SK-N-SH treated with all-trans-retinoic acid at 6 μM for 48 hours (cell line): Measurements from ENCODE around the gene KCNMA1.
"Not testable (repeated sequence)": the region's sequence is repeated elsewhere in the genome, so short reads cannot be mapped to it uniquely, and the experiment has no call there.

Source experiments
- ATAC-seq: fragments of 200-7000 bp; cut with Tn5 transposase; 3 replicates; pipeline ENCODE4 v1.9.1; 2020; ENCODE audit warnings: mild to moderate bottlenecking, moderate library complexity
- ARNTL ChIP-seq: fragments of 450-650 bp; formaldehyde crosslinking; IDR thresholded peaks from 2 replicates; pipeline ENCODE4 v1.5.0; 2020; ENCODE audit warnings: low read depth, mild to moderate bottlenecking, moderate library complexity, borderline replicate concordance
- BACH2 ChIP-seq: fragments of 250-450 bp; sonication (Bioruptor Pico); IDR thresholded peaks from 2 replicates; pipeline ENCODE4 v1.9.0; 2021; ENCODE audit warnings: mild to moderate bottlenecking, borderline replicate concordance
- CSDC2 ChIP-seq: fragments of 250-450 bp; sonication (Bioruptor Pico); IDR thresholded peaks from 2 replicates; pipeline ENCODE4 v1.5.0; 2020; ENCODE audit warnings: mild to moderate bottlenecking, moderate library complexity
- ESRRG ChIP-seq: fragments of 250-450 bp; sonication (Bioruptor Pico); IDR thresholded peaks from 2 replicates; pipeline ENCODE4 v1.6.1; 2021; ENCODE audit warnings: mild to moderate bottlenecking
- GLIS3 ChIP-seq: fragments of 250-450 bp; sonication (Bioruptor Pico); IDR thresholded peaks from 2 replicates; pipeline ENCODE4 v1.5.0; 2020; ENCODE audit warnings: mild to moderate bottlenecking, moderate library complexity
- ISL1 ChIP-seq: fragments of 250-450 bp; sonication (Bioruptor Pico); IDR thresholded peaks from 2 replicates; pipeline ENCODE4 v2.1.2; 2022; ENCODE audit warnings: mild to moderate bottlenecking, moderate library complexity
- OSR1 ChIP-seq: fragments of 250-450 bp; sonication (Bioruptor Pico); IDR thresholded peaks from 2 replicates; pipeline ENCODE4 v1.8.0; 2022; ENCODE audit warnings: moderate library complexity, mild to moderate bottlenecking, inconsistent platforms
- PPARA ChIP-seq: fragments of 250-450 bp; sonication (Bioruptor Pico); IDR thresholded peaks from 2 replicates; pipeline ENCODE4 v1.5.0; 2020; ENCODE audit warnings: mild to moderate bottlenecking, borderline replicate concordance
- RARB ChIP-seq: fragments of 250-450 bp; sonication (Bioruptor Pico); IDR thresholded peaks from 2 replicates; pipeline ENCODE4 v1.8.0; 2021; ENCODE audit warnings: mild to moderate bottlenecking, moderate library complexity
- SNAI2 ChIP-seq: fragments of 250-450 bp; sonication (Bioruptor Pico); IDR thresholded peaks from 2 replicates; pipeline ENCODE4 v1.5.0; 2020; ENCODE audit warnings: mild to moderate bottlenecking, moderate library complexity
- TCF4 ChIP-seq: fragments of 250-450 bp; sonication (Bioruptor Pico); IDR thresholded peaks from 2 replicates; pipeline ENCODE4 v1.8.0; 2021; ENCODE audit warnings: mild to moderate bottlenecking, moderate library complexity, borderline replicate concordance
- TOX ChIP-seq: fragments of 250-450 bp; sonication (Bioruptor Pico); IDR thresholded peaks from 2 replicates; pipeline ENCODE4 v1.8.0; 2021; ENCODE audit warnings: mild to moderate bottlenecking, moderate library complexity, borderline replicate concordance
- ZC3H10 ChIP-seq: fragments of 250-450 bp; sonication (Bioruptor Pico); IDR thresholded peaks from 2 replicates; pipeline ENCODE4 v1.5.1; 2021; ENCODE audit warnings: mild to moderate bottlenecking, moderate library complexity
- ZFP3 ChIP-seq: fragments of 250-450 bp; sonication (Bioruptor Pico); IDR thresholded peaks from 2 replicates; pipeline ENCODE4 v1.5.0; 2020; ENCODE audit warnings: mild to moderate bottlenecking, moderate library complexity
- ZFP30 ChIP-seq: fragments of 450-650 bp; formaldehyde crosslinking; IDR thresholded peaks from 2 replicates; pipeline ENCODE4 v1.5.0; 2022; ENCODE audit warnings: mild to moderate bottlenecking, moderate library complexity
- ZNF565 ChIP-seq: fragments of 450-650 bp; formaldehyde crosslinking; conservative IDR thresholded peaks from 2 replicates; pipeline ENCODE4 v1.5.0; 2020; ENCODE audit warnings: low read depth, mild to moderate bottlenecking, moderate library complexity
- ZNF70 ChIP-seq: fragments of 450-650 bp; formaldehyde crosslinking; IDR thresholded peaks from 2 replicates; pipeline ENCODE4 v1.5.0; 2020; ENCODE audit warnings: mild to moderate bottlenecking, moderate library complexity
- ZNF8 ChIP-seq: fragments of 450-650 bp; formaldehyde crosslinking; IDR thresholded peaks from 2 replicates; pipeline ENCODE4 v1.5.0; 2020; ENCODE audit warnings: mild to moderate bottlenecking, moderate library complexity
- TF ChIP-seq, protein P1 (sequence below): fragments of 250-450 bp; sonication (Bioruptor Pico); IDR thresholded peaks from 2 replicates; pipeline ENCODE4 v1.5.0; 2020; ENCODE audit warnings: mild to moderate bottlenecking, moderate library complexity
- TF ChIP-seq, protein P2 (sequence below): fragments of 250-450 bp; sonication (Bioruptor Pico); IDR thresholded peaks from 2 replicates; pipeline ENCODE4 v1.5.1; 2021; ENCODE audit warnings: mild to moderate bottlenecking, moderate library complexity
- TF ChIP-seq, protein P3 (sequence below): fragments of 250-450 bp; sonication (Bioruptor Pico); IDR thresholded peaks from 2 replicates; pipeline ENCODE4 v1.8.0; 2021; ENCODE audit warnings: low read depth, mild to moderate bottlenecking, moderate library complexity, borderline replicate concordance
- TF ChIP-seq, protein P4 (sequence below): fragments of 250-450 bp; sonication (Bioruptor Pico); IDR thresholded peaks from 2 replicates; pipeline ENCODE4 v1.5.1; 2020; ENCODE audit warnings: low read depth, mild to moderate bottlenecking, moderate library complexity
- TF ChIP-seq, protein P5 (sequence below): fragments of 250-450 bp; sonication (Bioruptor Pico); IDR thresholded peaks from 2 replicates; pipeline ENCODE4 v1.8.0; 2020; ENCODE audit warnings: mild to moderate bottlenecking, moderate library complexity, borderline replicate concordance

The KCNMA1 gene

DNA sequence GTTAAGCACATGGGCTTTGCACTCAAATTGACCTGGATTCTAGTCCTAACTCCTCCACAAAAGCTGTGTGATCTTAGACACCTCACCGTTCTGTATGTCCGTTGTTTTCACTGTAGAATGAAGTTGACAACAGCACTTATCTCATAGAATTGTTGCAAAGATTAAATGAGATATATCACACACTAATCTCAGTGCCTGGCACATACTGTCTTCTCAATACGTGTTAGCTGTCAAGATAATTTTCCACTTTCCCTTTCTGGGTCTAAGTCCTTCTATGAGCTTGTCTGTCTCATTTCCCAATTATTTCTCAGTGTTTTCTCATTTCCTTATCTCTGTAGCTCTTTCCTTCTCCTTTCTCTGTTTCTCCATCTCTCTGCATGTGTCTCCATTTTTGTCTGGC, 296.6 kb downstream of the KCNMA1 start:
- TF ChIP-seq ZNF8 (CRISPR knock-in tag) (no peak), RARB (CRISPR knock-in tag) (no peak), PPARA (CRISPR knock-in tag) (no peak), ZNF565 (CRISPR knock-in tag) (no peak), ZFP3 (no peak), ESRRG (CRISPR knock-in tag) (no peak), SNAI2 (CRISPR knock-in tag) (no peak), ISL1 (CRISPR knock-in tag) (no peak), ARNTL (CRISPR knock-in tag) (no peak), ZC3H10 (no peak), GLIS3 (CRISPR knock-in tag) (no peak), CSDC2 (no peak), TOX (no peak), TCF4 (CRISPR knock-in tag) (no peak), BACH2 (CRISPR knock-in tag) (no peak)
- TF ChIP-seq, protein P1, sequence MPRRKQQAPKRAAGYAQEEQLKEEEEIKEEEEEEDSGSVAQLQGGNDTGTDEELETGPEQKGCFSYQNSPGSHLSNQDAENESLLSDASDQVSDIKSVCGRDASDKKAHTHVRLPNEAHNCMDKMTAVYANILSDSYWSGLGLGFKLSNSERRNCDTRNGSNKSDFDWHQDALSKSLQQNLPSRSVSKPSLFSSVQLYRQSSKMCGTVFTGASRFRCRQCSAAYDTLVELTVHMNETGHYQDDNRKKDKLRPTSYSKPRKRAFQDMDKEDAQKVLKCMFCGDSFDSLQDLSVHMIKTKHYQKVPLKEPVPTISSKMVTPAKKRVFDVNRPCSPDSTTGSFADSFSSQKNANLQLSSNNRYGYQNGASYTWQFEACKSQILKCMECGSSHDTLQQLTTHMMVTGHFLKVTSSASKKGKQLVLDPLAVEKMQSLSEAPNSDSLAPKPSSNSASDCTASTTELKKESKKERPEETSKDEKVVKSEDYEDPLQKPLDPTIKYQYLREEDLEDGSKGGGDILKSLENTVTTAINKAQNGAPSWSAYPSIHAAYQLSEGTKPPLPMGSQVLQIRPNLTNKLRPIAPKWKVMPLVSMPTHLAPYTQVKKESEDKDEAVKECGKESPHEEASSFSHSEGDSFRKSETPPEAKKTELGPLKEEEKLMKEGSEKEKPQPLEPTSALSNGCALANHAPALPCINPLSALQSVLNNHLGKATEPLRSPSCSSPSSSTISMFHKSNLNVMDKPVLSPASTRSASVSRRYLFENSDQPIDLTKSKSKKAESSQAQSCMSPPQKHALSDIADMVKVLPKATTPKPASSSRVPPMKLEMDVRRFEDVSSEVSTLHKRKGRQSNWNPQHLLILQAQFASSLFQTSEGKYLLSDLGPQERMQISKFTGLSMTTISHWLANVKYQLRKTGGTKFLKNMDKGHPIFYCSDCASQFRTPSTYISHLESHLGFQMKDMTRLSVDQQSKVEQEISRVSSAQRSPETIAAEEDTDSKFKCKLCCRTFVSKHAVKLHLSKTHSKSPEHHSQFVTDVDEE (CRISPR knock-in tag) = no peak
- TF ChIP-seq, protein P2, sequence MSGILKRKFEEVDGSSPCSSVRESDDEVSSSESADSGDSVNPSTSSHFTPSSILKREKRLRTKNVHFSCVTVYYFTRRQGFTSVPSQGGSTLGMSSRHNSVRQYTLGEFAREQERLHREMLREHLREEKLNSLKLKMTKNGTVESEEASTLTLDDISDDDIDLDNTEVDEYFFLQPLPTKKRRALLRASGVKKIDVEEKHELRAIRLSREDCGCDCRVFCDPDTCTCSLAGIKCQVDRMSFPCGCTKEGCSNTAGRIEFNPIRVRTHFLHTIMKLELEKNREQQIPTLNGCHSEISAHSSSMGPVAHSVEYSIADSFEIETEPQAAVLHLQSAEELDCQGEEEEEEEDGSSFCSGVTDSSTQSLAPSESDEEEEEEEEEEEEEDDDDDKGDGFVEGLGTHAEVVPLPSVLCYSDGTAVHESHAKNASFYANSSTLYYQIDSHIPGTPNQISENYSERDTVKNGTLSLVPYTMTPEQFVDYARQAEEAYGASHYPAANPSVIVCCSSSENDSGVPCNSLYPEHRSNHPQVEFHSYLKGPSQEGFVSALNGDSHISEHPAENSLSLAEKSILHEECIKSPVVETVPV = no peak
- TF ChIP-seq, protein P3, sequence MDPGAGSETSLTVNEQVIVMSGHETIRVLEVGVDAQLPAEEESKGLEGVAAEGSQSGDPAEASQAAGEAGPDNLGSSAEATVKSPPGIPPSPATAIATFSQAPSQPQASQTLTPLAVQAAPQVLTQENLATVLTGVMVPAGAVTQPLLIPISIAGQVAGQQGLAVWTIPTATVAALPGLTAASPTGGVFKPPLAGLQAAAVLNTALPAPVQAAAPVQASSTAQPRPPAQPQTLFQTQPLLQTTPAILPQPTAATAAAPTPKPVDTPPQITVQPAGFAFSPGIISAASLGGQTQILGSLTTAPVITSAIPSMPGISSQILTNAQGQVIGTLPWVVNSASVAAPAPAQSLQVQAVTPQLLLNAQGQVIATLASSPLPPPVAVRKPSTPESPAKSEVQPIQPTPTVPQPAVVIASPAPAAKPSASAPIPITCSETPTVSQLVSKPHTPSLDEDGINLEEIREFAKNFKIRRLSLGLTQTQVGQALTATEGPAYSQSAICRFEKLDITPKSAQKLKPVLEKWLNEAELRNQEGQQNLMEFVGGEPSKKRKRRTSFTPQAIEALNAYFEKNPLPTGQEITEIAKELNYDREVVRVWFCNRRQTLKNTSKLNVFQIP (CRISPR knock-in tag) = no peak
- TF ChIP-seq, protein P4, sequence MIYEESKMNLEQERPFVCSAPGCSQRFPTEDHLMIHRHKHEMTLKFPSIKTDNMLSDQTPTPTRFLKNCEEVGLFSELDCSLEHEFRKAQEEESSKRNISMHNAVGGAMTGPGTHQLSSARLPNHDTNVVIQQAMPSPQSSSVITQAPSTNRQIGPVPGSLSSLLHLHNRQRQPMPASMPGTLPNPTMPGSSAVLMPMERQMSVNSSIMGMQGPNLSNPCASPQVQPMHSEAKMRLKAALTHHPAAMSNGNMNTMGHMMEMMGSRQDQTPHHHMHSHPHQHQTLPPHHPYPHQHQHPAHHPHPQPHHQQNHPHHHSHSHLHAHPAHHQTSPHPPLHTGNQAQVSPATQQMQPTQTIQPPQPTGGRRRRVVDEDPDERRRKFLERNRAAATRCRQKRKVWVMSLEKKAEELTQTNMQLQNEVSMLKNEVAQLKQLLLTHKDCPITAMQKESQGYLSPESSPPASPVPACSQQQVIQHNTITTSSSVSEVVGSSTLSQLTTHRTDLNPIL (CRISPR knock-in tag) = no peak
- TF ChIP-seq, protein P5, sequence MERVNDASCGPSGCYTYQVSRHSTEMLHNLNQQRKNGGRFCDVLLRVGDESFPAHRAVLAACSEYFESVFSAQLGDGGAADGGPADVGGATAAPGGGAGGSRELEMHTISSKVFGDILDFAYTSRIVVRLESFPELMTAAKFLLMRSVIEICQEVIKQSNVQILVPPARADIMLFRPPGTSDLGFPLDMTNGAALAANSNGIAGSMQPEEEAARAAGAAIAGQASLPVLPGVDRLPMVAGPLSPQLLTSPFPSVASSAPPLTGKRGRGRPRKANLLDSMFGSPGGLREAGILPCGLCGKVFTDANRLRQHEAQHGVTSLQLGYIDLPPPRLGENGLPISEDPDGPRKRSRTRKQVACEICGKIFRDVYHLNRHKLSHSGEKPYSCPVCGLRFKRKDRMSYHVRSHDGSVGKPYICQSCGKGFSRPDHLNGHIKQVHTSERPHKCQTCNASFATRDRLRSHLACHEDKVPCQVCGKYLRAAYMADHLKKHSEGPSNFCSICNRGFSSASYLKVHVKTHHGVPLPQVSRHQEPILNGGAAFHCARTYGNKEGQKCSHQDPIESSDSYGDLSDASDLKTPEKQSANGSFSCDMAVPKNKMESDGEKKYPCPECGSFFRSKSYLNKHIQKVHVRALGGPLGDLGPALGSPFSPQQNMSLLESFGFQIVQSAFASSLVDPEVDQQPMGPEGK (CRISPR knock-in tag) = no peak
- no peak for ATAC-seq

DNA sequence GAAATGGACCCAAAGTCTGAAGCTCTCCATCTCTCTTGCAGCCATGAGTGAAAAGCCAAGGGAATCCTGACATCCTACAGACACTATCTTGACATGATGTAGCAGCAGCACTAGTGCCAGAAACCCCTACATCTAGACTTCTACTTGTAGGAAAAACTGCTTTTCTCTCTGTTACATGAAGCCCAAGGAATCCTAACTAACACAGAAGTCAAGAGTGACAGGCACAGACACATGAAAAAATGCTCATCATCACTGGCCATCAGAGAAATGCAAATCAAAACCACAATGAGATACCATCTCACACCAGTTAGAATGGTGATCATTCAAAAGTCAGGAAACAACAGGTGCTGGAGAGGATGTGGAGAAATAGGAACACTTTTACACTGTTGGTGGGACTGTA, 297.7 kb downstream of the KCNMA1 start:
- not testable (repeated sequence) for ATAC-seq

DNA sequence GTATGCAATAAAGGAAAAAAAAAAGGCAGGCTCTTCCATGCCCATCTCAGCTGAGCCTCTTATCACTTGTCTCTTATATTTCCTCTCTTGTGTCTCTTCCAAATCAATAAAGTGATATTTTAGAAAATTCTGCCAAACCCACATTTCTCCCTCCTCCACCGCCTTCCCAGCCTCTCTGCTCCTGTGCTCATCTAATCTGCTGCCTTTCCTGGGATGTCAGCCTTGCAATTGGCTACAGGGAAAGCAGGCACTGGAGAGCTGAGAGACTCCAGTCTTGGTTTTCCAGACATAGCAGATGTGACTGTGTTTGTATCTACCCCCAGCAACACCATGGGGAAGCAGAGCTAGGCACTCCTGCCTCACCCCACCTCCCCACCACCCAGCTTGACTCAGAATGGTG, 298.4 kb downstream of the KCNMA1 start:
- no peak for ATAC-seq
- TF ChIP-seq ZNF565 (CRISPR knock-in tag) = no peak
- TF ChIP-seq TOX = no peak
- no peak for TF ChIP-seq ZFP30 (CRISPR knock-in tag)
- no peak for TF ChIP-seq PPARA (CRISPR knock-in tag)
- no peak for TF ChIP-seq RARB (CRISPR knock-in tag)
- TF ChIP-seq ZNF8 (CRISPR knock-in tag) = no peak
- TF ChIP-seq, protein P4 (CRISPR knock-in tag) = no peak
- no peak for TF ChIP-seq GLIS3 (CRISPR knock-in tag)
- no peak for TF ChIP-seq CSDC2
- TF ChIP-seq ARNTL (CRISPR knock-in tag) = no peak
- TF ChIP-seq, protein P5 (CRISPR knock-in tag) = no peak
- TF ChIP-seq, protein P1 (CRISPR knock-in tag) = no peak
- no peak for TF ChIP-seq ISL1 (CRISPR knock-in tag)
- no peak for TF ChIP-seq OSR1
- no peak for TF ChIP-seq ZNF70 (CRISPR knock-in tag)
- no peak for TF ChIP-seq SNAI2 (CRISPR knock-in tag)
